Measurements from ENCODE around the gene SOCS6. TPM values are rescaled to one million over a fixed set of nuclear protein-coding genes. Genes with fewer than 3 reads are reported as not detected.

Gene SOCS6
- total and polyA plus RNA-seq, 2 donors (not counting 1 experiment from before 2014, with no cell fraction given), result 38.6 to 44.1 TPM

DNA sequence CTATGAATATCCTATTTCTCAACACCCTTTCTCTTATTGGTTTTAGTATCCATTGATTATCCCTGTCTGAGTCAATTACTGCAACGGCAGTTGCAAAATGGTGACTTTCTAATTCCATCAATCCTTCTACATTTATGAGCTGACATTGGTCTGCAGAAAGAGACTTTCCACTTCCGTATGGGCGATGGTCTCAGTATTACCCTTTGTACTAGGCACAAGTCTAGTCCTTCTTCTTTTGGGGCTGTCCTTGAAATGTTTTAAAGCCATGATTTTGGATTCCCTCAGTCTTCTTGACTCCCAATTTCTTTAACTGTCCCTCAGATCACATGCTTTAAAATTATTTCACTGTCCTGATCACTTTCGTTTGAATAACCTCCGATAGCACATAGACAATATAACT, 32.7 kb upstream of the SOCS6 start:
- Histone ChIP-seq H3K36me3 (ENCODE audit: control insufficient read depth, insufficient read depth, low read length) (no peaks in the 10 kb centered on the region), H3K9ac (ENCODE audit: insufficient read depth, low read length) (no peak overlapping the region), H3K27me3 (ENCODE audit: control insufficient read depth, insufficient read depth, low read length) (no peaks in the 10 kb centered on the region), H3K79me2 (ENCODE audit: control insufficient read depth, insufficient read depth, low read length) (no peaks in the 10 kb centered on the region), H3K27ac (ENCODE audit: insufficient read depth, low read length) (no peak overlapping the region), H3K4me2 (ENCODE audit: extremely low read depth, insufficient read depth, low read length) (no peak overlapping the region), H3K4me1 (ENCODE audit: control insufficient read depth, extremely low read depth, insufficient read depth, low read length) (no peaks in the 10 kb centered on the region), H2AFZ (ENCODE audit: low read length) (no peak overlapping the region), H3K9me3 (ENCODE audit: control insufficient read depth, insufficient read depth, low read depth, low read length) (no peaks in the 10 kb centered on the region), H4K20me1 (ENCODE audit: control insufficient read depth, extremely low read depth, insufficient read depth, low read length) (no peaks in the 10 kb centered on the region), H3K4me3 (replicated peaks in 1 of 4; ENCODE audit: control extremely low read depth in 1 of 4, insufficient read depth in 1 of 4, low read depth in 3 of 4, low read length in 4 of 4) (no peak overlapping the region)
- TF ChIP-seq, protein P1, sequence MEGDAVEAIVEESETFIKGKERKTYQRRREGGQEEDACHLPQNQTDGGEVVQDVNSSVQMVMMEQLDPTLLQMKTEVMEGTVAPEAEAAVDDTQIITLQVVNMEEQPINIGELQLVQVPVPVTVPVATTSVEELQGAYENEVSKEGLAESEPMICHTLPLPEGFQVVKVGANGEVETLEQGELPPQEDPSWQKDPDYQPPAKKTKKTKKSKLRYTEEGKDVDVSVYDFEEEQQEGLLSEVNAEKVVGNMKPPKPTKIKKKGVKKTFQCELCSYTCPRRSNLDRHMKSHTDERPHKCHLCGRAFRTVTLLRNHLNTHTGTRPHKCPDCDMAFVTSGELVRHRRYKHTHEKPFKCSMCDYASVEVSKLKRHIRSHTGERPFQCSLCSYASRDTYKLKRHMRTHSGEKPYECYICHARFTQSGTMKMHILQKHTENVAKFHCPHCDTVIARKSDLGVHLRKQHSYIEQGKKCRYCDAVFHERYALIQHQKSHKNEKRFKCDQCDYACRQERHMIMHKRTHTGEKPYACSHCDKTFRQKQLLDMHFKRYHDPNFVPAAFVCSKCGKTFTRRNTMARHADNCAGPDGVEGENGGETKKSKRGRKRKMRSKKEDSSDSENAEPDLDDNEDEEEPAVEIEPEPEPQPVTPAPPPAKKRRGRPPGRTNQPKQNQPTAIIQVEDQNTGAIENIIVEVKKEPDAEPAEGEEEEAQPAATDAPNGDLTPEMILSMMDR (conservative IDR thresholded peaks at IDR 0.05 in 1 of 2, IDR thresholded peaks at IDR 0.05 in 1 of 2; ENCODE audit: low read depth in 1 of 2, low read length in 2 of 2), result no peak
- no peak for TF ChIP-seq EZH2 (IDR thresholded peaks at IDR 0.05; ENCODE audit: low read length, missing control alignments)
- DNase-seq (ENCODE audit: low read depth in 2 of 2), result no peak

DNA sequence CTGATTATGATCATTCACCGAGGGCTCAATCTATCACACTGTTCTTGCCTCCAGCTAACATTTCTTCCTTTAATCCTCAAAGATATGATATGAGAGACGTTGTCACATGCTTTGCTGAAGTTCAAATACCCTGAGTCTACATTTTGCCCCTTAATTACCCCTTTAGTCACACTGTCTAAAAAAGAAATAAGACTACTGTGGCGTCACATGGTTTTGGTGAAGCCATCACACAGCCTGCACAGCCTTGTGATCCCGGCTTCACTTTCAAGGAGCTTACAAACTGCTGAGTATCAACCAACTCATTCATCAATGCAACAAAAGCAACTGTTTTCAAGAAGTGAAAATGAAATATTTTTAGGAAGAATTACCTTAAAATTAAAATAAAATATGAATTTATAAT, 31.9 kb upstream of the SOCS6 start:
- Histone ChIP-seq H3K4me1 (ENCODE audit: control insufficient read depth, extremely low read depth, insufficient read depth, low read length) (no peaks in the 10 kb centered on the region), H2AFZ (ENCODE audit: low read length) (no peak overlapping the region), H4K20me1 (ENCODE audit: control insufficient read depth, extremely low read depth, insufficient read depth, low read length) (no peaks in the 10 kb centered on the region), H3K27me3 (ENCODE audit: control insufficient read depth, insufficient read depth, low read length) (no peaks in the 10 kb centered on the region), H3K4me2 (ENCODE audit: extremely low read depth, insufficient read depth, low read length) (no peak overlapping the region), H3K36me3 (ENCODE audit: control insufficient read depth, insufficient read depth, low read length) (no peaks in the 10 kb centered on the region), H3K9ac (ENCODE audit: insufficient read depth, low read length) (no peak overlapping the region), H3K27ac (ENCODE audit: insufficient read depth, low read length) (no peak overlapping the region), H3K79me2 (ENCODE audit: control insufficient read depth, insufficient read depth, low read length) (no peaks in the 10 kb centered on the region), H3K9me3 (ENCODE audit: control insufficient read depth, insufficient read depth, low read depth, low read length) (no peaks in the 10 kb centered on the region), H3K4me3 (replicated peaks in 1 of 4; ENCODE audit: control extremely low read depth in 1 of 4, insufficient read depth in 1 of 4, low read depth in 3 of 4, low read length in 4 of 4) (no peak overlapping the region)
- TF ChIP-seq, protein P1 (conservative IDR thresholded peaks at IDR 0.05 in 1 of 2, IDR thresholded peaks at IDR 0.05 in 1 of 2; ENCODE audit: low read depth in 1 of 2, low read length in 2 of 2), result no peak
- TF ChIP-seq EZH2 (IDR thresholded peaks at IDR 0.05; ENCODE audit: low read length, missing control alignments), result no peak
- no peak for DNase-seq (ENCODE audit: low read depth in 2 of 2)

DNA sequence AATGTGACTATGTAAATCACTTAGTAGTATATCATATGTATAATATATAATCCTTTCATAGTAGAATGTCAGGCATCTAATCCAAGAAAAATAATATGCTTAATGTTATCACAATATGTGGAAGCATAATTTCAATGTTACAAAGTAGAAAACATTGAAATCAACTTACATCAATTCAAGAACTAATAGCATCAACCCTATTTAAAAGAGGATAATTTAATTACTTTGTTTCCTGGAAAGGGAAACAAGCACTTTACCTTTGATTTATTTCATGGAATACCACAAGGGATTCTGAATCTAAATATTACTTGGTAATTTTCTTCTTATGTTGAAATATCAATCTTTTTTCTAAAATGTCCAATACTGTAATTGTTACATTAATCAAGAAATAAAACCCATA, 30.6 kb upstream of the SOCS6 start:
- Histone ChIP-seq H3K9me3 (ENCODE audit: control insufficient read depth, insufficient read depth, low read depth, low read length) (no peaks in the 10 kb centered on the region), H4K20me1 (ENCODE audit: control insufficient read depth, extremely low read depth, insufficient read depth, low read length) (no peaks in the 10 kb centered on the region), H3K4me2 (ENCODE audit: extremely low read depth, insufficient read depth, low read length) (no peak overlapping the region), H2AFZ (ENCODE audit: low read length) (no peak overlapping the region), H3K36me3 (ENCODE audit: control insufficient read depth, insufficient read depth, low read length) (no peaks in the 10 kb centered on the region), H3K27ac (ENCODE audit: insufficient read depth, low read length) (no peak overlapping the region), H3K79me2 (ENCODE audit: control insufficient read depth, insufficient read depth, low read length) (no peaks in the 10 kb centered on the region), H3K4me1 (ENCODE audit: control insufficient read depth, extremely low read depth, insufficient read depth, low read length) (no peaks in the 10 kb centered on the region), H3K27me3 (ENCODE audit: control insufficient read depth, insufficient read depth, low read length) (no peaks in the 10 kb centered on the region), H3K9ac (ENCODE audit: insufficient read depth, low read length) (no peak overlapping the region), H3K4me3 (replicated peaks in 1 of 4; ENCODE audit: control extremely low read depth in 1 of 4, insufficient read depth in 1 of 4, low read depth in 3 of 4, low read length in 4 of 4) (no peak overlapping the region)
- no peak for DNase-seq (ENCODE audit: low read depth in 2 of 2)
- TF ChIP-seq EZH2 (IDR thresholded peaks at IDR 0.05; ENCODE audit: low read length, missing control alignments), result no peak
- TF ChIP-seq, protein P1 (conservative IDR thresholded peaks at IDR 0.05 in 1 of 2, IDR thresholded peaks at IDR 0.05 in 1 of 2; ENCODE audit: low read depth in 1 of 2, low read length in 2 of 2), result no peak
